Uterus (tissue), 2 donors: Measurements from ENCODE around the gene HOATZ.

ENCODE experiments used
- CTCF ChIP-seq, 4 experiments: fragments of 200-600 bp in 2 of 4; fragments of 450-650 bp in 2 of 4; sonication (generic) in 2 of 4; IDR thresholded peaks; one replicate each; pipeline ENCODE4 v1.5.1; 2016 to 2019; ENCODE audit warnings: antibody characterized with exemption in 4 of 4, mild to moderate bottlenecking in 2 of 4, moderate library complexity in 1 of 4
- POLR2A ChIP-seq, 2 donors: fragments of 450-650 bp; IDR thresholded peaks; one replicate each; pipeline ENCODE4 v1.6.1; 2016; ENCODE audit warnings: antibody characterized with exemption in 2 of 2, mild to moderate bottlenecking in 1 of 2, moderate library complexity in 1 of 2

- TF ChIP-seq CTCF (IDR thresholded peaks at IDR 0.05), result no peak
- TF ChIP-seq POLR2A (IDR thresholded peaks at IDR 0.05), result no peak
Observed at GRCh38 chr11:111557425-111558111, 43.0 kb downstream of the HOATZ start.
